MM.1S (cell line): ENCODE measurements around the gene CX3CL1.

Experiments
- EZH2phosphoT487 ChIP-seq: fragments of 300-600 bp; sonication (generic); IDR thresholded peaks from 2 replicates; pipeline ENCODE4 v1.6.1; 2018; ENCODE audit warnings: antibody characterized with exemption, low read length
- TF ChIP-seq, protein P1 (sequence below): fragments of 300-600 bp; sonication (generic); IDR thresholded peaks from 2 replicates; pipeline ENCODE4 v1.5.1; 2016; ENCODE audit warnings: antibody characterized with exemption, low read length, mixed read lengths

DNA sequence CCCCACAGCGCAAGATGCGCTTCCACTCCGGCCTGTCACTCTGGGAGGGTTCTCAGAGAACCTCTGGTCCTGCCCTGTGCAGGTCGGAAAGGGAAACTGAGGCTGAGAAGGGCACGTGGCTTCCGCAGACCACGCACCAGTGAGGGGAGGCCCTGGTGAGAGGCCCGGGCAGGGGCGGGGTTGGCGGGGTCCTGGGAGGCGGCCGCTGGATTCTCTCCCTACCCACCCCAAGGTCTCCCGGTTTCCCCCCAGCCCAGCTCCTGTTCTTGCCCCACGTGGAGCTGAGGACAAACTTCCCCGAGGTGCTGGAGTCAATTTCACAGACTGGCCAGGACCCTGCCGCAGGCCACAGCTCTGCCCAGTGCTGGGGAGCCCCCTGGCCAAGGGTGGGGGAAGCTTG, 43.8 kb downstream of the CX3CL1 start:
- TF ChIP-seq, protein P1, sequence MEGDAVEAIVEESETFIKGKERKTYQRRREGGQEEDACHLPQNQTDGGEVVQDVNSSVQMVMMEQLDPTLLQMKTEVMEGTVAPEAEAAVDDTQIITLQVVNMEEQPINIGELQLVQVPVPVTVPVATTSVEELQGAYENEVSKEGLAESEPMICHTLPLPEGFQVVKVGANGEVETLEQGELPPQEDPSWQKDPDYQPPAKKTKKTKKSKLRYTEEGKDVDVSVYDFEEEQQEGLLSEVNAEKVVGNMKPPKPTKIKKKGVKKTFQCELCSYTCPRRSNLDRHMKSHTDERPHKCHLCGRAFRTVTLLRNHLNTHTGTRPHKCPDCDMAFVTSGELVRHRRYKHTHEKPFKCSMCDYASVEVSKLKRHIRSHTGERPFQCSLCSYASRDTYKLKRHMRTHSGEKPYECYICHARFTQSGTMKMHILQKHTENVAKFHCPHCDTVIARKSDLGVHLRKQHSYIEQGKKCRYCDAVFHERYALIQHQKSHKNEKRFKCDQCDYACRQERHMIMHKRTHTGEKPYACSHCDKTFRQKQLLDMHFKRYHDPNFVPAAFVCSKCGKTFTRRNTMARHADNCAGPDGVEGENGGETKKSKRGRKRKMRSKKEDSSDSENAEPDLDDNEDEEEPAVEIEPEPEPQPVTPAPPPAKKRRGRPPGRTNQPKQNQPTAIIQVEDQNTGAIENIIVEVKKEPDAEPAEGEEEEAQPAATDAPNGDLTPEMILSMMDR = no peak
- no peak for TF ChIP-seq EZH2phosphoT487
